NCI-H2196 (cell line): ENCODE measurements around the gene GUF1.

ENCODE experiments used
- DNase-seq: peaks from one replicate; lab custom pipeline; 2025; ENCODE audit not compliant: unreplicated experiment; lab: John Stamatoyannopoulos, UW

GUF1 gene

GRCh38 chr4:44678094-44679041 lies at the start of gene GUF1:
GUF1 (plus strand) TSS chr4:44678420; CDS start chr4:44678623, 203 bp downstream.
- peak; percentile 84 for DNase-seq

DNA sequence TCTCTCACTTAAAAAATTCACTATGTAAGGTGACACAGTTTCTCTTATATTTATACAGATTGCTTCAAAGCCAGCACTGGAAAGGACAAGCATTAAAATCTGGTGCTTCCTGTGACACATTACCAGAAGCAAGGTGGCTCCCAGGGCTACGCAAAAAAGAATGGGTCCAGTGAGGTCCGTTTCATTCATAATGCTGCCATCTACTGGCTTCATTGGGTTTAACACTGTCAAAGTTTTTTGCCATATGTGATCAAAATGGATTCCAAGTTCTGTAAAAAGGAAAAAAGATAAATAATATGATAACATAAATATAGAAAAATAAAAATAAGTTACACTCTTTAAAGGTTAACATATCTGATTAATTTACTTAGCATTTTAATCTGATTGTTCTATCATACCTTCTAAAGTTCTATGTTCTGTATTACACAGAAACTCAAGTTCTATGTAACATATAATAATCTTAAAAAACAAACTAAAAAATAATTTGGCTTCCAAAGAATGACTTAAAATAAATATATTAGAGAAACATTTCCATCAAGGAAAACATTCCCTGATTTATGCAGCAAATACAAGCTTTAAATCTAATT lies 48.8 kb upstream of the GUF1 start:
- peak; percentile 65 for DNase-seq

DNA sequence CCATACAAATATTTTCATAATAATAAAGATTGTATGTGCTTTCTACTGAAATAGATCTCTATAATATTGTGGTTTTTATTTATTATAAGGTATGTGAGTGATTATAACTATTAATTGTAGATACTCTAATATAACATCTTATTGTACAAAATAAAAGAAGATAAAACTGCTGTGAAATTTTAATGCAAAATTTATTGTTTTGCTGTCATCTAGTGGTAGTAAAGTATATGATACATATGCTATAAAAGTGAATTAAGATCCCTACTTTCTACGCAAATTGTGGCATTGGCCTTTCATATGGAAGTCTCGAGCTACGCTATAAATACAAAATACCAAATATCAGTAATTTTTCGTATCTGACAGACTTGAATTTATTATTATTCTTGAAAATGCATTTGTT lies 46.1 kb upstream of the GUF1 start:
- DNase-seq: no peak

- no peak for DNase-seq
Observed at GRCh38 chr4:44632733-44633132, 45.5 kb upstream of the GUF1 start.

DNA sequence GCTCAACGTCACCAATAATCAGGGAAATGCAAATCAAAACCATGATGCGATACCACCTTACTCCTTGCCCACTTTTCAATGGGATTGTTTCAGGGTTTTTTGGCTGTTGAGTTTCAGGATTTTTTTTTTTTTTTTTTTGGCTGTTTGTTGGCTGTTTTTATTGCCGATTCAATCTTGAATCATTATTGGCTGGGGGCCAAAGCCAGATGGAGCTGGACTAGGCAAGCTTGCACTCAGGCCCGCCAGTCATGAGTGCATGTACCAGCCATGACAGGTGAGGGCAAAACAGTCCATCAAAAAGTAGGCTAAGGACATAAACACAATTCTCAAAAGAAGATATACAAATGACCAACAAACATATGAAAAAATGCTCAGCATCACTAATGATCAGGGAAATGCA lies 40.1 kb upstream of the GUF1 start:
- no peak for DNase-seq

- DNase-seq: no peak
Observed at GRCh38 chr4:44646151-44646550, 32.1 kb upstream of the GUF1 start.

DNA sequence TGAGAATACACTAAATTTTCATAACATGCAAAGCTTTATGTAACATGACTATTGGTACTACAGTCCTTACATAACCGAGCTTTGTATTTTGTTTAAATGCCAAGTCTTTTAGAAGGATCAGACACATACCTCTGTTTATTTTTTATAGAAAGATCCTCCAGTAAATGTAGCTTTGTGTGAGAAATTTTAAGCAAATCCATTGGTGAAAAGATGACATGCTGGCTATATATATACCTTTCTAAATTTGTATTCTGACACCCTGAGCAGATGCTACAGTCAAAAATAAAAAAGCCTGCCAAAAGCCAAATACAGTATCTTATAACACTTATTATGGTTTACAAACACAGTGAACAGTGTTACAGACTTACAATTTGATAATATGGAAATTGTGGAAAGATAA lies 26.8 kb upstream of the GUF1 start, which contains the start of gene YIPF7:
YIPF7 (minus strand) TSS at position 201 of the 400 bp plus-strand sequence. CDS start 1,525 bp downstream, outside the sequence.
- no peak for DNase-seq

GRCh38 chr4:44652002-44652401 lies 26.2 kb upstream of the GUF1 start:
- no peak for DNase-seq

DNA sequence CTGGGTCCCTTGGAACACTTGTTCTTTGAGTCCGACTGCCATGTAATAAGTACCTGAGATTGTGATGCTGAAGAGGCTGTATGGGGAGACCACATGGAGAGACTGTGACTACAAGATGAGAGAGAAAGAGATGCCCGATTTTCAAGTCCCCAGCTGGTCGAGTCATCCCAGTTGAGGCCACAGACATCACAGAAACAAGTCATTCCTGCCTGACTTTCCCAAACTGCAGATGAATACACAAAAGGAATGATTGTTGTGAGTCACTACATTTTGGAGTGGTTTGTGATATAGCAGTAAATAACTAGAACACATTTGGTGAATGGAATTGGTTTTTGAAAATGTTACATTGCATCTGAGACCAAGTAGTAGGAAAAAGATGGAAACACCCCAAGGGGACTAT lies 17.8 kb upstream of the GUF1 start:
- DNase-seq: no peak

- no peak for DNase-seq
Observed at GRCh38 chr4:44661940-44662622, 16.1 kb upstream of the GUF1 start.

GRCh38 chr4:44662623-44663005 lies 15.6 kb upstream of the GUF1 start:
- no peak for DNase-seq

- no peak for DNase-seq
Observed at GRCh38 chr4:44663539-44664263, 14.5 kb upstream of the GUF1 start.

DNA sequence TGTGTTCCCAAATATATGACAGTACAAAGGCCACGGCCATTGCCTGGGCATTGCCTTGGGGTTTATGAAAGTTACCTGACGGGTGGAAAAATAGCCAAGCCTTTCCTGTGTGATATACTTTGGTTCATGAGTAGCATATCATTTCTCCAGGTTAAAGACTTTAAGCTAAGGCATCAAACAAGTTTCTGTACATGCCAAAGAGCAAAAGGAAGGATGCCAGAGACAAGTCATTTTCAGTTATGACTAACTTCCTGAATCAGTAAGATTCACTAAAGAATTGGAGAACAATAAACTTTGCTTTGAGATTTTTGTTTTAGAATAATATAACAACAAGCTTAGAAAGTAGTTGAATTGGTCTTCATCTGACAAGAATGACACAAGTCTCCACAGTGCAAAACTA lies 9.7 kb upstream of the GUF1 start:
- DNase-seq: no peak

DNA sequence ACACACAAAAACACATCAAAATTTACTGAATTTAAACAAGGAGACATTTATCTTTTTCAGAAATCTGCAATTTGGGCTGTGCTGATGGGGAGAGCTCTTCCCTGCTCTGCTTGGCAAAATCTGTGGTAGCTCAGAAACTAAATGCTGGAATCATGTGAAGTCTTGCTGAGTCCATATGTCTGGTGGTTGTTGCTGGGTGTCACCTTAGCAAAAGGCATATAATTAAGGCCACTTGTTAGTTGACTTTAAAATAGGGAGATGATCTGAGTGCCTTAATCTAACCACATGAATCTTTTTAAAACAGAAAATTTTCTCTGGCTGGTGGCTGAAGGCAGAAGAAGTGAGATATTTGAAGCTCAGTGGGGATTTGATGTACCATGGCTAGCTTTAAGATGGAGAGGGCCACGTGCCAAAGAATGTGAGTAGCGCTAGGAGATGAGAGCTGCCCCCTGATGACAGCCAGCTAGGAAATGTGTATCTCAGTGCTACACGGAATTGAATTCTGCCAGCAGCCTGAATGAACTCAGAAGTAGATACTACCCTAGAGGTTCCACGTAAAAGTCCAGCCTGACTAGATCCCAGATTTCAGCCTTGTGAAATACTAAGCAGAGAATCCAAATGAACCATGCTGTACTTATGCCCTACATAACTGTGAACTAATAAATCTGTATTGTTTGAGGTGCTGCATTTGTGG lies 7.6 kb upstream of the GUF1 start:
- no peak for DNase-seq

DNA sequence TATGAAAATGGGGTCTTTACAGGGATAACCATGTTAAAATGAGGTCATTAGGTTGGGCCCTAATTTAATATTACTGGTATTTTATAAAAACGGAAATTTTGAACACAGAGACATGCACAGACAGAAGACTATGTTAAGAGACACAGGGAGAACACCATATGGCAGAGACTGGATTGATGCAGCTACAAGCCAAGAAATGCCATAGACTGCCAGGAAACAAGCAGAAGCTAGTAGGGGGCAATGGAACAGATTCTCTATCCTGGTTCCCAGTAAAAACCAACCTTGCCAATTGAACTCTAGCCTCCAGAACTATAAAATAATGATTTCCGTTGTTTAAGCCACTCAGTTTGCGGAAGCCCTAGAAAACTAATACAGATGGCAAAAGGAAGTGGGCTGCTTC lies 6.6 kb upstream of the GUF1 start:
- no peak for DNase-seq

DNA sequence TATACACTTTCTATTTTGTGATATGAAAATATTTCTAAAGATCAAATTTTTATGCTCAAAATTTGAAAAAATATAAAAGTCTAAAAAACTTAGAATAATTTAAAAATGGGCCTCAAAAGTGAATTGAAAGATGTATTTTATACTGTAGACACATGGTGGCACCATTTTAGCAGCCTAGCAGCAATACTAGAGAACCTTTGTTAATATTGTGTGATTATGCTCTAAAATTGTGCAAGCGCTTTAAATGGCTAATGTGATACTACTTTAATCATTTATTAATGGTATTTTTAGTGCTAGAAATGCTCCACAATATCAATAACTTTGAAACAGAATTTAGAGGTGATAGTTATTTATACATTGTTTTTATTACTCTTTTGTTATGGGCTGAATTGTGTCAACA lies 3.7 kb upstream of the GUF1 start:
- no peak for DNase-seq

DNA sequence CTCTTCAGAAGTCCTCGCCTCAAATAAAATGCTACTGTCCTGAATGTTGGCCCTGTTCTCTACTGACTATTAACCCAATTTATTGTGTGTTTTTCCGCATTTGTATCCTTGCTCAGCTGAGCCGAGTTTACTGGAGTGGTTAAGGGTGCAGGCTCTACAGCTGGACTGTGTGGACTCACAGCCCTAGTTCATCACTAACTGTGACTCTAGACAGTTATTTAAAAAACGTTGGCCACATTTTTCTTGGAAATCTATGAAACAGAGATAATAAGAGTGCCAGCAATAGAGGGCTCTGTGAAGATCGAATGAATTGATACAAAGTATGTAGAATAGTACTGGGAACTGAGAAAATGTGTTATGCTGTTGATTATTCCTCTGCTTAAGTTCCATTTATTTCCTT lies 2.9 kb upstream of the GUF1 start:
- no peak for DNase-seq

GRCh38 chr4:44679060-44679459 lies 840 bp downstream of the GUF1 start:
- no peak for DNase-seq

GRCh38 chr4:44684648-44685047 lies 6.4 kb downstream of the GUF1 start:
- DNase-seq: no peak

- no peak for DNase-seq
Observed at GRCh38 chr4:44700427-44700826, 22.2 kb downstream of the GUF1 start.

- DNase-seq: no peak
Observed at GRCh38 chr4:44701037-44701436, 22.8 kb downstream of the GUF1 start.
